Right ventricle myocardium superior (tissue), 1 donor: ENCODE data around the gene LTC4S. TPM values are rescaled to one million over a fixed set of nuclear protein-coding genes. Genes with fewer than 3 reads are reported as not detected.

Experiments used
- ATAC-seq: fragments of 200-7000 bp; cut with Tn5 transposase; one replicate; pipeline ENCODE4 v1.9.1; 2020; ENCODE audit warnings: mild to moderate bottlenecking; ENCODE audit not compliant: poor library complexity
- DNase-seq: peaks from one replicate; pipeline ENCODE4 v3.0.0-alpha.2; 2020
- intact Hi-C: fragments of 100-400 bp; cut with DNase I; formaldehyde crosslinking; loops from one replicate; pipeline ENCODE4 v1.11.2; 2022
- total RNA-seq: library from RNA; stranded (reverse); fragmentation: NEBNext Ultra II Directional; extraction: Animal tissue kit (Norgen Biotek cat#: 25700); gene quantifications from one replicate; pipeline ENCODE4 v1.2.1, GENCODE V29; 2021
- donor health status: DM: no; HTN: yes; CAD: no; lungs with severe emphysema.

The LTC4S gene
- total RNA-seq, 1 donor from 2014 or later: 7.6 TPM

DNA sequence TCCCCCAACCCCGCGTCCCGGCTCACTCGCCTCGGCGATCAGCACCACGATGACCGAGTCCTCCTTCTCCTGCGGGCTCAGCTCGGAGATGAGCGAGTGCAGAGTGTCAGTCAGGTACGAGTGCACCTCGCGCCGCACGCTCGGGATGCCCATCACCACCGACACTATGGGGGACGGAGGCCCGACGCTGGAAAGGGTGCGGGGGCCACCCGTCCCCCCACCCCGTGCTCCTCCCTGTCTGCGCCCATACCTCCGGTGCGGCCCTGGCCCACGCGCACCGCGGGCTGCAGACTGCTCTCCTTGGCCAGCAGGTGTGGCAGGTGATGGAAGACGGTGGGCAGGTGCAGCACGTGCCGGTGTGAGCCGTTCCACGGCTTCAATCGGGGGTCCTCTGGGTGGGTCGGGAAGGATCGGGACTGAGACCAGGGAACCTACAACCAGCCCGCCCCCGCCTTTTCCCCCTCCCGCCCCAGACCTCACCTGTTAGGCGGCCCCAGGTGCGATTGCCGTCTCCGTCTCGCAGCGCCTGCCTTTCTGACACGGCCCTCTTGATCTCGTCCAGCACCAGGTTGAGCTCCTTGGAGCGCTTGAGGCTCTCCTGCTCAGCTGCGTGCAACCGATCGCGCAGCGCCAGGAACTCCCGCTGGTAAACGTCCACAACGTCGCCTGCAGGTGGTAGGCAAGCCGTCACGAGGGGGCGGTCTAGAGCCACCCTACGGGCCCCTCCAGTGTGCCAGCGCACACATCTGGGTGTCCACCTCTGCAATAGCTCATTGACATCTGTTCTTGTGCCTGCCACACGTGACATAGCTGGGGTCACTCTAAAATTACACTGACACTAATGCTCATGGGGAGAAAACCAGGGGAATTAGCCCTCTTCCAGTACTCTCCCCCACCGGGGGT lies 7.8 kb downstream of the LTC4S start:
- DNase-seq (peak; percentile 86), ATAC-seq (peak; percentile 34)
- intact Hi-C loops: loop anchor here (10.0 kb wide), 1 partner anchor 103 kb away; the partner anchor contains the start of gene TBC1D9B

DNA sequence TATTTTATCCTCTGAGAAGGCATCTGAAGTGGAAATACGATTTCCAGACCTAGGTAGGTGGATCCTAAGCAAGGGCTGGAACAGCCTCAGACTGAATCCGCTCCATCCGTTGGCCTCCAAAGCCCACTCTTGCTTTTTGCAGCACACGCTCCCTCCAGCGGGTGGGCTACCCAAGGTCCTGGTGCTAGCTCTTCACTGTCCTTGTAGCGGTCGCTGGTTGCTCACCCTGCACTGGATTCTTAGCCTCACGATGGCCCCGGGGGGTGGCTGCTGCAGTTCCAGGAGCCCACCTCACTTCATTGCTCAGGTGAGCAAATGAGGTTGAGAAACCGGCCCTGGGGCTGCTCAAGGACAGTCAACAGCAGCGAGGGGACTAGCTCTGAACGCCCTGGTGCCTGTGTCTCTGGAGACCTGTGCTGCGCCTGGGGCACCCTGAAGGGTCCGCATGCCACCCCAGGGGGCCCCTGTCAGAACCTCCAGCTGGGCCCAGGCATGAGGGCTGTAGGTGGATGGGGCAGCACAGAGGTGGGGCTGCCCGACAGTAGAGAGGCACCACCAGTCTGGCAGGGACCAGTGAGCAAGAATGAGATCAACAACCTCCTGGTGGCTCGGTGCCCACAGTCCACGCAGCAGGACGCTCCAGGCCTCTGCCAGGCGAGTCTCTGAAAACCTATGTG lies 8.6 kb downstream of the LTC4S start:
- DNase-seq: no peak
- intact Hi-C loops: loop anchor here (10.0 kb wide), 1 partner anchor 102 kb away; the partner anchor contains the start of gene TBC1D9B
- ATAC-seq: no peak

- intact Hi-C loops: loop anchor here (10.0 kb wide), 1 partner anchor 102 kb away; the partner anchor contains the start of gene TBC1D9B
- DNase-seq (no peak), ATAC-seq (no peak)
Observed at GRCh38 chr5:179802950-179803562, 9.3 kb downstream of the LTC4S start.

- intact Hi-C loops: loop anchor here (10.0 kb wide), 1 partner anchor 101 kb away; the partner anchor contains the start of gene TBC1D9B
- DNase-seq: no peak
- ATAC-seq: no peak
Observed at GRCh38 chr5:179803651-179804554, 10.1 kb downstream of the LTC4S start.

- ATAC-seq: no peak
- intact Hi-C loops: loop anchor here (10.0 kb wide), 1 partner anchor 100 kb away; the partner anchor contains the start of gene TBC1D9B
- DNase-seq: no peak
Observed at GRCh38 chr5:179804555-179804947, 10.8 kb downstream of the LTC4S start.

- peak; percentile 1 for ATAC-seq
- DNase-seq: no peak
- intact Hi-C loops: loop anchor here (10.0 kb wide), 1 partner anchor 100 kb away; the partner anchor contains the start of gene TBC1D9B
Observed at GRCh38 chr5:179805070-179805528, 11.3 kb downstream of the LTC4S start.

DNA sequence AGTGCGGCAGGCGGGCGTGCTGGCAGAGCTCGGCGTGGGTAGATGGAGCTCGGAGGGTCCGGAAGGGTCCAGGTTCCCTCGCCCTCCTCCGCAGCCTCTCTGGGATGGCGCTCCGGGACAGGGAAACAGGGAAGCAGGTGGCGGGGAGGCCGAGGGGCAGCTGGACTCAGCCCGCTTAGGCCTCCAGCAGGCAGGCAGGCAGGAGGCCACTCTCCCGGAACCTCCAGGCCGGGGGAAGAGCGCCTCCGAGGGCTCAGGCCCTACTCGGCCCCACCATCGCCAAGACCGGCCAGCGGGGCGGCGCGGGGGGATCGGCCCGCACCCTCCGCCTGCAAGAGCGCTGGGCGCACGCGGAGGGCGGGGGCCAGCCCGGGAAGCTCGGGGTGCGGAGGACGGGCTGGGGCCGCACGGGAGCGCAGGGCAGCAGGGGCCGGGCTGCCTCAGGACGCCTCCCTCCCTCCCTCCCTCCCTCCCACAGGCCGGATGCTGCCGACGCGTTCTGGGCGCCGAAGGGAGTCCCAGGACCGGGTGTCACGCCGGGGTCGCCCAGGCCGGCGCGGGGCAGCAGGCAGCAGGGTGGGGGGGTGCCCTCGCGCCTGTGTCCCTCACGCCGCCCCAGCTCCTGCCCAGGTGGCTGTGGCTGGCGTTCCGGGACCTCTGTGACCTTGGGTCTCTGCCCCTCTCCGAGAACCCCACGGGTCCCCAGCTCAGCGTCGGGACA lies 11.9 kb downstream of the LTC4S start:
- peak; percentile 69 for DNase-seq
- intact Hi-C loops: loop anchor here (10.0 kb wide), 1 partner anchor 99 kb away; the partner anchor contains the start of gene TBC1D9B

DNA sequence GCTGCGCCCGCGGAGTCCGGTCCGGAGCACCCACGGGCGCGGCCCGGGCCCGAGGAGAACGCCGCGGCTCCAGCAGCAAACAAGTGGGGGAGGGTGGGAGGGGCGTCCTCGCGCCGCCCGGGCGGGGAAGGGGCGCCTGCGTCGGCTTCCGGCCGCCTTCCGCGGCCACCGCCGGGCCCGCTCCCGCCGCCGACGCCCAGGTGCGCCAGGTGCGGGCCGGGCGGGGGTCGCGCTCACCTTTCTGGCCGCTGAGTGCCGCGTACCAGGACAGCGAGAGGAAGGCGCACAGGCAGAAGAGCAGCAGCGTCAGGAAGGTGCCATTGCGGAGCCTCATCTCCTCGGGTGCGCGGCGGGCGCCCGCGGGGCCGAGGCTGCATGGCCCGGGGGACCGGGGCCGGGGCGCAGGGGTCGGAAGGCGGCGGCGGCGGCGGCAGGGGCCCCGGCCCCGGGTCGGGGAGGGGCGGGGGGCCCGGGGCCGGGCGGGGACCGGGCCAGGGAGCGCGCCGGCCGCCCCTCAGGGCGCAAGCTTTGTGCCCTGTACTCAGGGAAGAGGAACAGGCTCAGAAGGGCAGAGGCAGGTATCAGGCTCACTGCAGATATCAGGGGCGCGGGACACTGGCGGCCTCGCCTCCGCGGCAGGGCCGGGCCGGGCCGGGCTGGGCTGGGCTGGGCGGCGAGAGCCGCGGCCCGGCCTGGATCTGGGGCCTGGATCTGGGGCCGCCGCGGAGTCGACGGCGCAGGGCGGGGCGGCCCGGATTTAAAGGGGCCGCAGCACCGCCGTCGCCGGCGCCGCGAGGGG lies 12.7 kb downstream of the LTC4S start, which contains the start of gene MGAT4B:
Gene MGAT4B, minus strand, starts transcription at position 617 of the 799 bp plus-strand sequence. Its CDS starts 283 bp downstream, at position 334.
- DNase-seq (peak; percentile 87), ATAC-seq (peak; percentile 90)
- intact Hi-C loops: loop anchor here (10.0 kb wide), 1 partner anchor 98 kb away; the partner anchor contains the start of gene TBC1D9B

More for the DNA sequence above, 11.9 kb downstream of the LTC4S start:
- peak; percentile 34 for ATAC-seq

GRCh38 chr5:179812135-179812825 lies 18.5 kb downstream of the LTC4S start:
- intact Hi-C loops: no loop called here
- DNase-seq: no peak
- no peak for ATAC-seq

DNA sequence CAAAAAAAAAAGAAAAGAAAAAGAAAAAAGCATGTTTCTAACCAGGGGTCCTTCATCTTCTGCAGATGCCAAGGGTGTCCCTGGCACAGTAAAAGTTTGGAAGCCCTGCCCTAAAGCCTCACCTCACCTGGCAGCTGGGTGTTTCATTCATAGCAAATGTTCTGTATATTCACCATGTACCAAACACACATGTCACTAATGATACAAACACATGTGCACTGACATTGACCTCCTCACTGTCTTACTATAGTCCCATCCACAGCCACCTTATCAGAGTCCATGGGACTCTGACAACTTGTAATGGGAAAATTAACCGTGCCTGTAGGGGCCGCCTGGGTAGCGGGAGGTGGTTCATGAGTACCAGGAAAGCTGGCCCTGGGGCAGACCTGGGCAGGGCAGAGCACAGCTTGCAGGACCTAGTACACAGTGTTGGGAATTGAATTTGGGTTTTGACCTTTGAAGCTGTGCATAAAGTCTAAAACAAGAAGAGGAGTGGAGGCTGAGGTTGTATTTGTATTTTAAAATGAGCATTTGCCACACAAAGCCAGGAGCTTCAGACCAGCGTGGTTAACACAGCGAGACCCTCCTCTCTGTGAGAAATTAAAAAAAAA lies 19.3 kb downstream of the LTC4S start:
- intact Hi-C loops: no loop called here
- no peak for ATAC-seq

DNA sequence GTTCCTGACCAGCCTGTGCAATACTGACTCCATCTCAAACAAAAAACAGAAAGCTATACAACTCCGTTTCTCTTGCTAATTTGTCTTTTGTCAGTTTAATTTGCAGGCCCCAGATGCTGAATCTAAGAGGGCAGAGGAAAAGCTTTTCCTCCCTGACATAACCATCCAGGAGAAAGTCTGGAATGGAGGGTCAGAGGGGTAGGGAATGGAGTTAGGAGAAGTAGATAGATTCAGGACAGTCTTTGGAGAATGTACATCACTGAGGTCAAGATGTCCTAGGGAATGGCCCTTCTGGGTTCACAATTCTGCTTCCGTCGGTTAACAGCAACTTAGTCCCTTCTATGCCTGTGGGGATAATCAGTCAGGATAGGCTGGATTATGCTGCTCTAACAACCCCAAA lies 20.3 kb downstream of the LTC4S start:
- DNase-seq: no peak
- intact Hi-C loops: no loop called here
- no peak for ATAC-seq

More for the DNA sequence above, 19.3 kb downstream of the LTC4S start:
- no peak for DNase-seq

DNA sequence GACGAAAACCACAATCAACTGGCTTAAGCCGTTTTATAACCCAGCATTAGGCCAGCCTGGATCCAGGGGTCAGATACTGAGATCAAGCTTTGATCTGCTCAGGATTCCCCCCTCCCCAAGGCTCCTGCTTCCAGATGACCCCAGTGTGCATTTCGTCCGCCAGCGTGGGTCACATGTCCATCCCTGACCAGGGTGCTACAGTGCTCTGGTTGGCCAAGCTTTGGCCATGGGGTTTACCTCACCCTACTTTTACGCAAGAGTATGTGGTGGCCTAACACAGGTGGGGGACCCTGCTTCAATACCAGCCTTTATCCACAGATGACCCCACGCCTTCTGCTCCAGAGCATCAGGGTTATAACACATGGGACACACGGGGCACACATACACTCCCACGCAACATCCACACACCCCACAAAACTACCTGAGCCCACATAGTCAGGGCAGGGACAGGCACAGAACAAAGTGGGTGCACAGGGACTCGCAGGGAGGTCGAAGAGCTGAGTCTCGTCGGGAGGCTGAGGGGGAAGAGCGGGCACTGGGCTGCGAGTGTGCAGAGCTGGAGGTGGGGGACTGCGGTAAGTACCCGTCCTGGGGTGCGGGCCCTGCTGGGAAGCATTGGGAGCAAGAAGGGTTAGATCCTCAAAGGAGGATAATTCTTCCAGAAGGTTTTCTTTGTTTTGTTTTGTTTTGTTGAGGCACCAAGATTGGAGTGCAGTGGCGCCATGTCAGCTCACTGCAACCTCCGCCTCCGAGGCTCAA lies 21.9 kb downstream of the LTC4S start:
- ATAC-seq (no peak), DNase-seq (no peak)
- intact Hi-C loops: no loop called here

GRCh38 chr5:179816401-179816795 lies 22.6 kb downstream of the LTC4S start:
- intact Hi-C loops: no loop called here
- ATAC-seq: no peak
- DNase-seq: no peak

DNA sequence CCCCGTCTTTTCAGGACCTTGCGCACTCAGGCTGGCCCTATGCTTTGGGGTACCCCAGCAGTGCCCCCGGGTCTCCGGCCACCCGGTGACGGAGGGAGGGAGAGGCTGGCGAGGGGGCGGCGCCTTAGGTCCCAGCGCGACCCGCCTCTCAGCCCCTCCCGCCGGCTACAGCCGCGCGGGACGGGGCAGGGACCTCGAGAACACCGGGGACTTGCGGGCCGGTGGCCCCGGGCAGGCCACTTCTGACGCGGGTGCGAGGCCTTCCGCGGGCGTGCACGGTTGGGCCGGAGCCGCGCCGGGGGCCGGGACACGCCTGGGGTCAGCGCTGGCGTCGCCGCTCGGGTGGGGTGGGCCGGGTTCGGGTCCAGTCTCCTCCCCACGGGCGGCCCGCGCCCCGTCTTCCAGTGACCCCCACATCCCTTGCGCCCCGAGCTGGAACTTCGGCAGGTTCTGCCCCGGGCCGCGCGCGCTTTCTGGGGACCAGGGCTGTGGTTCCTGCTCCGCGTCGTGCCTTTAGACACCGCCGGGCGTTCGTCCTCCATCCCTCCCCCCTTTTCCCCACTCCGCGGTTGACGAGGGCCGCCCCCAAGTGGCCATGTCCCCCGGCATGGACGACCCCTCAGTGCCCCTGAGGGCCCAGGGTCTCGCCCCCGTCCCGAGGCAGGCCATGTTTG lies 23.1 kb downstream of the LTC4S start:
- intact Hi-C loops: no loop called here
- ATAC-seq (no peak), DNase-seq (peak; percentile 63)
